Activated CD4-positive, alpha-beta T cell treated with anti-CD3 and anti-CD28 coated beads, Interleukin-2, Interleukin-6, amounts not matched to agents 100 ng/mL and 50 ng/mL, durations not matched to agents 16 hours and 8 hours (primary cell): ENCODE data around the gene ABHD18.
"Not testable (repeated sequence)": the region's sequence is repeated elsewhere in the genome, so short reads cannot be mapped to it uniquely, and the experiment has no call there.

ENCODE experiments used
- DNase-seq: peaks from one replicate; pipeline ENCODE4 v3.0.0-alpha.2; 2020

The ABHD18 gene

GRCh38 chr4:127995776-127996175 is 30.6 kb downstream of the ABHD18 start:
- DNase-seq: no peak

GRCh38 chr4:127996521-127996920 is 31.3 kb downstream of the ABHD18 start:
- not testable (repeated sequence) for DNase-seq

GRCh38 chr4:127997534-127998388 is 32.6 kb downstream of the ABHD18 start:
- peak; percentile 62 for DNase-seq

- DNase-seq: no peak
These were observed 41.4 kb downstream of the ABHD18 start for GRCh38 chr4:128006592-128006991.

GRCh38 chr4:128009428-128009827 is 44.2 kb downstream of the ABHD18 start:
- no peak for DNase-seq

GRCh38 chr4:128025319-128025718 is 60.1 kb downstream of the ABHD18 start:
- DNase-seq: no peak

- DNase-seq: no peak
These were observed 64.7 kb downstream of the ABHD18 start for GRCh38 chr4:128029907-128030306.

GRCh38 chr4:128031756-128032384 is 66.7 kb downstream of the ABHD18 start:
- no peak for DNase-seq

GRCh38 chr4:128039568-128039967 is 74.4 kb downstream of the ABHD18 start:
- no peak for DNase-seq

- DNase-seq: not testable (repeated sequence)
These were observed 81.8 kb downstream of the ABHD18 start for GRCh38 chr4:128047019-128047418.

- DNase-seq: not testable (repeated sequence)
These were observed 82.3 kb downstream of the ABHD18 start for GRCh38 chr4:128047514-128047913.

GRCh38 chr4:128051229-128051628 is 86.0 kb downstream of the ABHD18 start:
- DNase-seq: peak; percentile 6

GRCh38 chr4:128054907-128055306 is 89.7 kb downstream of the ABHD18 start:
- not testable (repeated sequence) for DNase-seq

GRCh38 chr4:128055441-128056206 is 90.4 kb downstream of the ABHD18 start:
- DNase-seq: not testable (repeated sequence)

- DNase-seq: no peak
These were observed 91.2 kb downstream of the ABHD18 start for GRCh38 chr4:128056396-128056795.

GRCh38 chr4:128060121-128060698 is 95.0 kb downstream of the ABHD18 start:
- peak; percentile 2 for DNase-seq

- peak; percentile 97 for DNase-seq
These were observed 95.7 kb downstream of the ABHD18 start, which contains the start of gene LARP1B for GRCh38 chr4:128060699-128061565. LARP1B (plus strand) TSS chr4:128061312; CDS start chr4:128074952, 13,640 bp downstream.

- DNase-seq: peak; percentile 68
These were observed 96.6 kb downstream of the ABHD18 start for GRCh38 chr4:128061566-128062536.

GRCh38 chr4:128066453-128066820 is 101.2 kb downstream of the ABHD18 start:
- not testable (repeated sequence) for DNase-seq

- DNase-seq: peak; percentile 30
These were observed 103.7 kb downstream of the ABHD18 start for GRCh38 chr4:128068918-128069317.

- no peak for DNase-seq
These were observed 111.3 kb downstream of the ABHD18 start for GRCh38 chr4:128076464-128076863.
